HepG2 (cell line): ENCODE results near the gene ASIC2. TPM values are rescaled to one million over a fixed set of nuclear protein-coding genes. Genes with fewer than 3 reads are reported as not detected.

Source experiments
- ATAC-seq: fragments of 200-7000 bp; cut with Tn5 transposase; 3 replicates; pipeline ENCODE4 v1.9.1; 2020; ENCODE audit warnings: mild to moderate bottlenecking, moderate library complexity
- BruUV-seq: library from RNA; stranded (reverse); fragments of 400-500 nt; replicated peaks from 2 replicates; lab custom pipeline; 2021; lab: Mats Ljungman, UMichigan
- CTCF ChIA-PET: fragments of 300-600 bp; formaldehyde crosslinking; extraction: SDS; loops from one replicate; lab custom pipeline; 2021; ENCODE audit warnings: low total read pairs, inconsistent platforms, low intra/inter-chr PET ratio; lab: Yijun Ruan, JAX
- POLR2A ChIA-PET: fragments of 350-600 bp; sonication (Branson Sonifier 250); formaldehyde crosslinking; loops from one replicate; lab custom pipeline; 2020; ENCODE audit warnings: antibody characterized with exemption, inconsistent platforms; lab: Yijun Ruan, JAX
- DNase-seq: peaks from one replicate; pipeline ENCODE4 v3.0.0-alpha.2; 2015; ENCODE audit warnings: low spot score
- FAIRE-seq: peaks from 3 replicates; lab custom pipeline; 2011; peaks lifted over from hg19 to GRCh38; lab: Jason Lieb, UNC
- H2AFZ ChIP-seq: one replicate; pipeline ENCODE4 v1.6.1; 2011; ENCODE audit warnings: low read length, inconsistent platforms
- H3K27ac ChIP-seq: fragments of 300-600 bp; 3 replicates; pipeline ENCODE4 v1.8.0; 2011; ENCODE audit warnings: mixed run types, mild to moderate bottlenecking, mixed read lengths, low read length, inconsistent platforms; ENCODE audit not compliant: insufficient read depth; ENCODE audit errors: extremely low read length
- H3K27me3 ChIP-seq, 2 experiments: fragments of 200-600 bp in 1 of 2; 2 replicates in 1 of 2; 3 replicates in 1 of 2; pipeline versions ENCODE4 v1.6.0 to v1.8.0; 2011; ENCODE audit warnings: low read length in 2 of 2, mild to moderate bottlenecking in 2 of 2, moderate library complexity in 2 of 2, inconsistent platforms in 1 of 2; ENCODE audit not compliant: insufficient read depth in 2 of 2, control insufficient read depth in 1 of 2
- H3K36me3 ChIP-seq, 2 experiments: fragments of 200-600 bp in 1 of 2; replicated peaks in 1 of 2; 2 replicates in 1 of 2; 3 replicates in 1 of 2; pipeline versions ENCODE4 v1.5.1 to v1.8.0; 2011; ENCODE audit warnings: low read length in 2 of 2, inconsistent platforms in 1 of 2; ENCODE audit not compliant: insufficient read depth in 2 of 2, control insufficient read depth in 1 of 2
- H3K4me1 ChIP-seq: 2 replicates; pipeline ENCODE4 v1.5.1; 2012; ENCODE audit warnings: low read length, inconsistent platforms; ENCODE audit not compliant: insufficient read depth
- H3K4me2 ChIP-seq: 2 replicates; pipeline ENCODE4 v1.6.0; 2011; ENCODE audit warnings: low read depth, low read length, inconsistent platforms
- H3K4me3 ChIP-seq, 3 experiments: fragments of 200-600 bp in 1 of 3; sonication (generic), shearing (Covaris generic) in 1 of 3; replicated peaks in 1 of 3; 2 replicates each; pipeline ENCODE4 v1.5.1; 2011 to 2016; ENCODE audit warnings: low read length in 3 of 3, inconsistent platforms in 2 of 3, low read depth in 2 of 3, mild to moderate bottlenecking in 2 of 3, control low read depth in 1 of 3, mixed read lengths in 1 of 3; ENCODE audit not compliant: insufficient read depth in 1 of 3
- H3K79me2 ChIP-seq: one replicate; pipeline ENCODE4 v1.6.1; 2011; ENCODE audit warnings: low read length, inconsistent platforms; ENCODE audit not compliant: insufficient read depth
- H3K9ac ChIP-seq: 2 replicates; pipeline ENCODE4 v1.6.0; 2011; ENCODE audit warnings: mild to moderate bottlenecking, low read depth, low read length, inconsistent platforms; ENCODE audit not compliant: insufficient read depth
- H3K9me3 ChIP-seq: 2 replicates; pipeline ENCODE4 v1.5.1; 2012; ENCODE audit warnings: mild to moderate bottlenecking, low read length
- H4K20me1 ChIP-seq: 2 replicates; pipeline ENCODE4 v1.6.0; 2011; ENCODE audit warnings: inconsistent platforms, mild to moderate bottlenecking, low read length, moderate library complexity; ENCODE audit not compliant: insufficient read depth
- CBX2 ChIP-seq, 2 experiments: fragments of 200-600 bp in 1 of 2; sonication (generic); formaldehyde crosslinking in 1 of 2; IDR thresholded peaks; 2 replicates each; pipeline versions ENCODE4 v1.7.0 to v1.8.1; 2018 to 2022; ENCODE audit warnings: low read depth in 2 of 2, low read length in 1 of 2, mild to moderate bottlenecking in 1 of 2, missing genetic modification reagents in 1 of 2
- CTCF ChIP-seq: sonication (generic); formaldehyde crosslinking; IDR thresholded peaks from 2 replicates; pipeline ENCODE4 v1.5.0; 2020; ENCODE audit warnings: mild to moderate bottlenecking, missing genetic modification reagents, moderate library complexity
- FLYWCH1 ChIP-seq: sonication (generic); formaldehyde crosslinking; IDR thresholded peaks from 2 replicates; pipeline ENCODE4 v1.8.1; 2023; ENCODE audit warnings: mild to moderate bottlenecking, missing genetic modification reagents
- GTF2F1 ChIP-seq: fragments of 150-350 bp; IDR thresholded peaks from 2 replicates; pipeline ENCODE4 v1.6.1; 2014; ENCODE audit warnings: low read length
- HNF1B ChIP-seq: sonication (generic); formaldehyde crosslinking; IDR thresholded peaks from 2 replicates; pipeline ENCODE4 v1.5.1; 2020; ENCODE audit warnings: mild to moderate bottlenecking, moderate library complexity, missing genetic modification reagents
- JUND ChIP-seq: sonication (generic); formaldehyde crosslinking; IDR thresholded peaks from 2 replicates; pipeline ENCODE4 v1.8.0; 2022; ENCODE audit warnings: mild to moderate bottlenecking, missing genetic modification reagents
- NFKB2 ChIP-seq: sonication (generic); formaldehyde crosslinking; IDR thresholded peaks from 2 replicates; pipeline ENCODE4 v1.4.0; 2020; ENCODE audit warnings: missing genetic modification reagents, borderline replicate concordance
- NR2F1 ChIP-seq, 2 experiments: fragments of 450-650 bp in 1 of 2; formaldehyde crosslinking in 1 of 2; IDR thresholded peaks; 2 replicates each; pipeline versions ENCODE4 v1.5.0 to v1.6.1; 2016 to 2020; ENCODE audit warnings: mild to moderate bottlenecking in 1 of 2, missing compliant biosample characterization in 1 of 2, missing genetic modification reagents in 1 of 2, moderate library complexity in 1 of 2
- ZKSCAN8 ChIP-seq: IDR thresholded peaks from 2 replicates; pipeline ENCODE4 v1.6.1; 2016; ENCODE audit warnings: borderline replicate concordance, missing genetic modification reagents, missing compliant biosample characterization
- ZMYM2 ChIP-seq: sonication (generic); formaldehyde crosslinking; IDR thresholded peaks from 2 replicates; pipeline ENCODE4 v1.8.0; 2022; ENCODE audit warnings: mild to moderate bottlenecking, missing genetic modification reagents
- ZNF580 ChIP-seq: IDR thresholded peaks from 2 replicates; pipeline ENCODE4 v1.6.1; 2016; ENCODE audit warnings: low read depth, borderline replicate concordance
- ZNF678 ChIP-seq: sonication (generic); formaldehyde crosslinking; IDR thresholded peaks from 2 replicates; pipeline ENCODE4 v1.4.0; 2020; ENCODE audit warnings: mild to moderate bottlenecking, missing genetic modification reagents
- WGBS: methylation state at CpG from one replicate; pipeline ENCODE4 v1.1.6; 2017; ENCODE audit warnings: low lambda C conversion rate; 5-methylcytosine and 5-hydroxymethylcytosine counted together
- in situ Hi-C: cut with HindIII; loops from 2 replicates; pipeline ENCODE4 v1.10.0; 2017; ENCODE audit warnings: low pct_unique_long_range_greater_than_20kb; ENCODE audit not compliant: extremely low pct_ligation_motif_present
- intact Hi-C: fragments of 100-400 bp; cut with micrococcal nuclease; formaldehyde crosslinking; loops from one replicate; pipeline ENCODE4 v1.10.0; 2022; ENCODE audit not compliant: unreplicated experiment
- polyA plus RNA-seq, 8 experiments: library from polyadenylated mRNA; depleted of rRNA in 3 of 8; stranded (reverse) in 7 of 8; unstranded in 1 of 8; fragments of >200 nt; fragmentation: Illumina TruSeq in 4 of 8; extraction: Trizol in 4 of 8; gene quantifications; 2 replicates each; pipeline versions ENCODE4 v1.2.1 to v1.2.3, GENCODE V29; 2011 to 2016; ENCODE audit warnings: low read depth in 4 of 8, missing spikeins in 1 of 8, mixed read lengths in 1 of 8; ENCODE audit not compliant: insufficient read depth in 1 of 8
- total RNA-seq, 5 experiments: library from RNA; depleted of rRNA; stranded (reverse); fragments of >200 nt; fragmentation: Illumina TruSeq; extraction: Trizol; gene quantifications; 2 replicates each; pipeline ENCODE4 v1.2.3, GENCODE V29; 2016; ENCODE audit warnings: low read depth in 1 of 5
- TF ChIP-seq, protein P1 (sequence below): IDR thresholded peaks from 2 replicates; pipeline ENCODE4 v1.6.1; 2018; ENCODE audit warnings: missing genetic modification reagents

The ASIC2 gene
- total and polyA plus RNA-seq, 2 of the 13 experiments (the other 11 are each of a cell fraction or from before 2014, with no cell fraction given): not detected

DNA sequence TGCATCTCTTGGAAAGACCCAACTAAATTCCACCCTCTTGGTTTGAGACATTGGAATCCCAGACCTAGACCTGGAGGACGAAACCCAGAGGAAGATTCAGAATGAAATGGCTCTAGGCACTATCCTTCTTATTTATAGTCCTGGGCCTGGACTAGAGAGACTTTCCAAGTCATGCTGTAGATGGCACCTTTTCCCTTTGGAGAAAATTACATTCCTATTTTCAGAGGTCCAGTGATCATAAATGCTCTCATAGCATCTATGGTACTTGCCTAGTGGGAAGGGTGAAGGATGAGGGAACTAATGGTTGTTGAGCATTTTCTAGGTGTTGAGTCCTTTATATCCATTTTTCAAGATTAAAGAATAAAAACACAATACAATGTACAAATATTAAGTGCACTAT lies 264.3 kb downstream of the ASIC2 start:
- 8% methylated on average over 1 of the region's 1 CpG for WGBS
- Histone ChIP-seq H3K27me3 (peaks cover 0 to 11% of the 10 kb centered on the region in 2 experiments; a peak in 2 of 5 replicates), H4K20me1 (no peaks in the 10 kb centered on the region), H2AFZ (no peak overlapping the region), H3K36me3 (no peaks in the 10 kb centered on the region), H3K79me2 (no peaks in the 10 kb centered on the region), H3K27ac (no peak overlapping the region), H3K4me1 (no peaks in the 10 kb centered on the region), H3K4me2 (no peak overlapping the region)
- POLR2A ChIA-PET: no interaction called here
- BruUV-seq: no TSS peak
- in situ Hi-C loops (loop anchor here (25.0 kb wide), 1 partner anchor 484 kb away; no protein-coding TSS in a partner anchor), intact Hi-C loops (no loop called here)
- no peak for FAIRE-seq
- no peak for DNase-seq
- TF ChIP-seq CTCF: 0 out of 2 replicates have a peak, but pooled peaks have one; percentile 4
- TF ChIP-seq ZNF580 (CRISPR knock-in tag): no peak
- TF ChIP-seq, all 625 proteins: peak for 1
- H3K4me3 ChIP-seq: no peak overlapping the region
- no peak overlapping the region for H3K9ac ChIP-seq
- H3K9me3 ChIP-seq: no peaks in the 10 kb centered on the region
- ATAC-seq: no peak
- CTCF ChIA-PET: no interaction called here

- intact Hi-C loops: no loop called here
- TF ChIP-seq, protein P1, sequence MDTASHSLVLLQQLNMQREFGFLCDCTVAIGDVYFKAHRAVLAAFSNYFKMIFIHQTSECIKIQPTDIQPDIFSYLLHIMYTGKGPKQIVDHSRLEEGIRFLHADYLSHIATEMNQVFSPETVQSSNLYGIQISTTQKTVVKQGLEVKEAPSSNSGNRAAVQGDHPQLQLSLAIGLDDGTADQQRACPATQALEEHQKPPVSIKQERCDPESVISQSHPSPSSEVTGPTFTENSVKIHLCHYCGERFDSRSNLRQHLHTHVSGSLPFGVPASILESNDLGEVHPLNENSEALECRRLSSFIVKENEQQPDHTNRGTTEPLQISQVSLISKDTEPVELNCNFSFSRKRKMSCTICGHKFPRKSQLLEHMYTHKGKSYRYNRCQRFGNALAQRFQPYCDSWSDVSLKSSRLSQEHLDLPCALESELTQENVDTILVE (CRISPR knock-in tag): no peak
- no peak for TF ChIP-seq CBX2 (IDR thresholded peaks at IDR 0.05; ENCODE audit: low read depth, low read length)
- no peak for TF ChIP-seq CBX2 (CRISPR knock-in tag; IDR thresholded peaks at IDR 0.05; ENCODE audit: low read depth)
- TF ChIP-seq ZKSCAN8 (CRISPR knock-in tag): no peak
- no peak for TF ChIP-seq FLYWCH1 (CRISPR knock-in tag)
- TF ChIP-seq ZMYM2 (CRISPR knock-in tag): no peak
- TF ChIP-seq NR2F1 (CRISPR knock-in tag; IDR thresholded peaks at IDR 0.05): no peak
- no peak for TF ChIP-seq NFKB2 (CRISPR knock-in tag)
- TF ChIP-seq GTF2F1: no peak
- TF ChIP-seq HNF1B: no peak
- no peak for TF ChIP-seq ZNF678
- TF ChIP-seq JUND (CRISPR knock-in tag): no peak
Observed at GRCh38 chr17:33028061-33028460, 265.0 kb downstream of the ASIC2 start.

More at GRCh38 chr17:33028061-33028460, 265.0 kb downstream of the ASIC2 start:
- Histone ChIP-seq H3K27me3 (peaks cover 0 to 11% of the 10 kb centered on the region in 2 experiments; a peak in 2 of 5 replicates), H3K9ac (no peak overlapping the region), H3K36me3 (no peaks in the 10 kb centered on the region), H3K9me3 (no peaks in the 10 kb centered on the region), H2AFZ (no peak overlapping the region), H3K27ac (no peak overlapping the region), H3K4me1 (no peaks in the 10 kb centered on the region), H3K4me2 (no peak overlapping the region), H3K4me3 (no peak overlapping the region), H3K79me2 (no peaks in the 10 kb centered on the region), H4K20me1 (no peaks in the 10 kb centered on the region)
- ChIA-PET CTCF (no interaction called here), POLR2A (no interaction called here)
- ATAC-seq (no peak), FAIRE-seq (no peak), DNase-seq (no peak)
- BruUV-seq: no TSS peak
- WGBS: 5% methylated on average over 2 of the region's 8 CpGs
- in situ Hi-C loops: loop anchor here (25.0 kb wide), 1 partner anchor 484 kb away; no protein-coding TSS in a partner anchor
